GM19452 (cell line): Measurements from ENCODE around the gene CSPG4.
"Not testable (repeated sequence)": the region's sequence is repeated elsewhere in the genome, so short reads cannot be mapped to it uniquely, and the experiment has no call there.

Experiments used
- ATAC-seq: cut with Tn5 transposase; IDR thresholded peaks from one replicate; pipeline ENCODE4 v1.9.1; 2021; ENCODE audit not compliant: unreplicated experiment

The CSPG4 gene

DNA sequence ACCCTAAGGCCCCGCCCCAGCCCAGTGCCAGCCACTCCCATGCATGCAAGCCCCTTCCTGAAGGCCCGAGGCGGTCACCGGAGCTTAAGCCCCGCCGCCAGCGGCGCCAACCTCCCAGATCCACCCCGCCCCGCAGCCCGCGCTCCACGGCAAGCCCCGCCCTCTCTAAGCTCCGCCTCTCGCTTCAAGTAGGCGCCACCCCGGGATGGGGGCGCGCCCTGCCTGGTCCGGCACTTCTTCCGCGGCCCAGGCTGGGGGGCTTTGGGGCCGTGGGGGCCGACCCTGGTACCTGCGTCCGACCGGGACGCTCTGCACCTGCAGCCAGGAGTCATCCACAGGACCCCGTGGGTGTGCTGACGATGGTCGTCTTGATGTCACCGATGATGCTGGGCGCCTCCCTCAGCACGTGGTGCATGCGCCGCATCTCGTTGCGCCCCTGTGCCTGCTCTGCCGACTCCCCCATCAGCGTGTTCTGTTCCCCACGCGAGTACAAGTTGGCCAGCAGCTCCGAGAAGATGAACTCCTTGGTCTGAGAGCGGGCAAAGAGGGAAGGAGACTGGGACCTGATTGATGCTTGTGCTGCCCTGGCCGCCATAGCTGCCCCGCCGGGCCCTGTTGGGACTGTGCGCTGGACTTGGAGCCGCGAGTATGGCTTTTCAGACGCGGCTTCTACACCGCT lies 26.1 kb upstream of the CSPG4 start:
- peak; percentile 93 for ATAC-seq

DNA sequence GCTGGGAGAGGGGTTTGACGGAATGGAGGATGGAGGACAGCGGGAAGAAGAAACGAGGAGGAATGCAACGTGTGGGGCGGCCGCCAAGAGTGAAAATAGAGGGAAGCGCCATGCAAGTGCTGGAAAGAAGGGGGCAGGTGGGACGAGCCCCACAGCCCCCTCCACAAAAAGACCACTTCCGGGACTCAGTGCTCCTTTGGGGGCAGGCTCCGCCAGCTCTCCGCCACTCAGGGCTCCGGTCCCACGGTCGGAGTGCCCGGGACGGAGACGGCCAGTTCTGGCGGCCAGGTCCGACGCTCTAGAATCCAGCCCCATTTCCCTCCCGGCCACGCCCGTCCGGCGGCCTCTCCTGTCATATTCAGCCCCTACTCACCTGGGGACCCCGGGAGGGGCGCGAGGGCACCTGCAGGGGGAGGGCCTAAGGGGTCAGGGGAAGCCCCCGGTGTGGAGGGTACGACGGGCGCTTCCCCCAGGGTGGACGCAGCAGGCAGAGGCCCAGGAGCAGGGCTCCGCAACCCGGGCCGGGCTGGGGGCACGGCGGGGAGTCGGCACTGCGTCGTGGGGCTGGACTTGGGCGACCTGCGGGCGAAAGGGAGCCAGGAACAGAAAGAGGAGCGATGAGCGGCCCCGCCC lies 25.5 kb upstream of the CSPG4 start:
- ATAC-seq = no peak

DNA sequence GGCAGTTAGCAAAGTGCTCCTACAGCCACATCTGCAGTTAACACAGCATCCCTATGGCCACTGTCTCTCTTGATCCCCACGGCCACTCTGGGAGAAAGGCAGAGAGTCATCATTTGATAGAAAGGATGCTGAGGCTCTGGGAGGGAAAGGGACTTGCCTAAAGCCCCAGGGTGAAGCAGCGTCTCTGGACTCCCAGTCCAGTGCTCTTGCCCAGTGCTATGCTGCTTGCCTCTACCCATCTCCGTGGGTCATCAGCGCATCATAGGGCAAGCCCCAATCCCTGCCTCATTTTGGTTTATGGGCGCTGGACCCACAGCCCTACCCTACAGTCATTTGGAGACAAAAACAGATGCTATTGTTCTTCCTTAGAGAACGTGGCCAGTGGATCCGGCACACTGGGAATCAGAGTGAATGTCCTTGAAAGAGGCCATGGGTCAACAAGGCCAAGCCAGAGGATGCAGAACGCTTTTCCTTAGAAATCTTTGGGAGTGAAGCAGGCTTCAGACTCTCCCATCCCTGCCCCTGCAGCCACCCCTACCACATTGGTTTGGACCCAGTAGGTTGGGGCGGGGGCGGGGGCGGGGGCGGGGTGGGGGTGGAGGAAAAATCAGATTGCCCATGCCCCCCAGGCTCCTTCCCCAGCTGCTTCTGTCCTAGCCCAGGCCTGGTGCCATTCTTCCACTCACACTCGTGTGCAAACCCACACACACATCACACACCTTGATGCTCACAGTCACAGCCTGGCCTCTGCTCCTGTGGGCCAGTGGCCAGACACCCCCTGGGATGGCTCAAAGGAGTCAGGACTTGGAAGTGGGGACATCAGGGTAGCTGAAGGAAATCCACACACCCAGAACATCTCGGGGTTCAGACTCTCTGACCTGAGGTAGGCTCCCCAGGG lies 24.7 kb upstream of the CSPG4 start:
- ATAC-seq = not testable (repeated sequence)

DNA sequence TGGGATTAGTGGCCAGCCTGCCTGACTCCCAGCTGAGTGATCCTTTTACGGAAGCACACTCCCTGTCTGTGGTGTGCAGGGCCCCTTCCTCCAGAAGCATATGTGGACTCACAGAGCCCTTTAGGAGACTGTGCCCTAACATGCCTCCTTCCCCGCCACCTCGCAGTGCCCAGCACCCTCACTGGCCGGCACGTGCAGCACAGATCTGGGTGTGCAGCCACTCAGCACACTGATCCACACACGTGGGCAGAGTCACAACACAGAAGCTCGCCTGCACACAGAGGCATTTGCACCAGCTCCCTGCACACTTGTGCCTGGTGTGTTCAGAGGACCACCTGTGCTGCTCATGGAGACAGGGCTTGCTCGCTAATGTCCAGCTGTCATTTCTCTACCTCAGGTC lies 23.6 kb upstream of the CSPG4 start:
- ATAC-seq = no peak

DNA sequence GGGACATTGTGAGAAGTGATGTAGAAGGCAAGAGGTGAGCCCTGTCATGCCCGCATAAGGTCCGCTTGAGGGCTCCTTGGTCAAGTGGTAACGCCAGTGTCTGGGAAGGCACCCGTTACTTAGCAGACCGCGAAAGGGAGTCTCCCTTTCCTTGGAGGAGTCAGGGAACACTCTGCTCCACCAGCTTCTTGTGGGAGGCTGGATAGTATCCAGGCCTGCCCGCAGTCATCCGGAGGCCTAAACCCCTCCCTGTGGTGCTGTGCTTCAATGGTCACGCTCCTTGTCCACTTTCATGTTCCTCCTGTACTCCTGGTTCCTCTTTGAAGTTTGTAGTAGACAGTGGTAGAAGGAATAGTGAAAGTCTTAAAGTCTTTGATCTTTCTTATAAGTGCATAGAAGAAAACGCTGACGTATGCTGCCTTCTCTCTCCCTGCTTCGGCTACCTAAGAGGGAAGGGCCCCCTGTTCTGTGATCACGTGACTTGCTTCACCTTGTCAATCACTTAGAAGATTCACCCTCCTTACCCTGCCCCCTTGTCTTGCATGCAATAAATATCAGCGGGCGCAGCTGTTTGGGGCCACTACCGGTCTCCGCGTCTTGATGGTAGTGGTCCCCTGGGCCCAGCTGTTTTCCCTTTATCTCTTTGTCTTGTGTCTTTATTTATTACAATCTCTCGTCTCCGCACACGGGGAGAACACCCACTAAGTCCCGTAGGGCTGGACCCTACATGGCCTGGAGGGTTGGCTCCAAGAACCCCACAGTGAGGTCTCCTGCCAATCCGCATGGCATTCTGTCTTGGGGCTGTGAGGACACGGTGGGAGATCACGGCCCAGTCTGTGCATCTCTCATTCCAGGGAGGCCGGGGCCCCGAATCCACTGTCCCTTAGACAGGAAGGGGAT lies 22.5 kb upstream of the CSPG4 start:
- ATAC-seq = not testable (repeated sequence)

DNA sequence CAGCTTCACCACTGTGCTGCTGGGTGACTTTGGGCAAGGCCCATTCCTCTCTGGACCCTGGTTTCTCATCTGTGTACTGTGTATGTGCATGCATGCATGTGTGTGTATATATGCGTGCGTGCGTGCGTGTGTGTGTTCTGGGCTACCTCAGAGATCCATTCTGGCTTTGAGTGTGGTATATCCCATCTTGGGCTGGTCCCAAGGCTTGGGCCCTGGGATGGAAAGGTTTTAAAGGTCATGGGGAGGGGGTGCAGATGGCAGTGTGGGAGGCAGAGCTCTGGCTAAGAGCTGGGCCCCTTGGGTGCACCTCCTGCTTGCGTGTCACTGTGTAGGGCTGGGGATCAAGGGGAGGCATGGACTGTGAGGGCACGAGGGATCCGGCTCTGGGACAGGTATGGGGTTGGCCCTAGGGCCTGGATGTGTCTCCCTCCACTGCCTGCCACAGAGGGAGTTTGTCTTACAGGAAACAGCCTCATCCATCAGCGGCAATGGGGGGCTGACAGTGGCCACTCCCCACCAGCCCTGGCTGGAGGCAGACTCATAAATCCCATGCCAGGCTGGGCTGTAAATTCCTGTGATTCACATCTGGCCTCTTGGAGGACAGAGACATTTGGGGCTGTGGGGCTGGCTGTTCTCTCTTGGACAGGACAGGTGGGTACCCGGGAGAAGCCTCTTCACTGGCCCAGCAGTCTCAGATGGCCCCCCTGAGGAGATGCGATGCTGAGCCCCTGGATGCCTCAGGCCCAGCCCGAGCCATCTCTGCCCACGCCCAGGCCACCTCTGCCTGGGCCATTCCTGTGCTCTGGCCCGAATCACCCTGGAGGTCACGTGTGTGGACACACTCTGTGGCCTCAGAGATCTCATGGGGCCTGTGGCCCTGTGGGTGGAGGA lies 21.4 kb upstream of the CSPG4 start:
- no peak for ATAC-seq

DNA sequence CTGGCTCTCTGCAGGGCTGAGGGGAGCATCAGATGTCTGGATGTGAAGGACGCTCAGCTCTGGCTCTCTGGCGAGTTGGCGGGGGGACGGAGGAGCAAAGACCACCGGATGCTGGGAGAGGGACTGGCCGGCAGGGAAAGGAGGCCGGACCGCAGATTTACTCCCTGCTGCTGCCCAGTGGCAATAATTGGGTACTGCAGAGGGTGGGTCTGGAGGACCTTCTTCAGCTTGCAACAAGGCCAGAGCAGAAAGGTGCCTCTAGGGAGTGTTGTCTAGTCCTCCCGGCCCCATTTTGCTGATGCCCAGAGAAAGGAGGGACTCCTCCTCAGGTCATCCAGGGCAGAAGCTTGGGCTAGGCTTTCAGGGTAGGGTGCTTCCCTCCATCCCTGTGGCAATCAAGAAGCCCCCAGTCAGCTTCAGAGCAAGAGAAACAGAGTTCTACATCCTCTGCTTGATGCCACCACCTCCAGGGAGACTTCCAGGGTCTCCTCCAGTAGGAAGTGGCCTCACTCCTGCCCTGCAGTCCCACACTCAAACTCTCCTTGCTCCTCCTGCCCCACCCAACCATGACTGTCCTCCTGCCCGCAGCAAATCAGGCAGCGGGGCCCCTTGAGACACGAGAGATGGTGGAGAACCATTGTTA lies 20.3 kb upstream of the CSPG4 start:
- ATAC-seq = no peak

DNA sequence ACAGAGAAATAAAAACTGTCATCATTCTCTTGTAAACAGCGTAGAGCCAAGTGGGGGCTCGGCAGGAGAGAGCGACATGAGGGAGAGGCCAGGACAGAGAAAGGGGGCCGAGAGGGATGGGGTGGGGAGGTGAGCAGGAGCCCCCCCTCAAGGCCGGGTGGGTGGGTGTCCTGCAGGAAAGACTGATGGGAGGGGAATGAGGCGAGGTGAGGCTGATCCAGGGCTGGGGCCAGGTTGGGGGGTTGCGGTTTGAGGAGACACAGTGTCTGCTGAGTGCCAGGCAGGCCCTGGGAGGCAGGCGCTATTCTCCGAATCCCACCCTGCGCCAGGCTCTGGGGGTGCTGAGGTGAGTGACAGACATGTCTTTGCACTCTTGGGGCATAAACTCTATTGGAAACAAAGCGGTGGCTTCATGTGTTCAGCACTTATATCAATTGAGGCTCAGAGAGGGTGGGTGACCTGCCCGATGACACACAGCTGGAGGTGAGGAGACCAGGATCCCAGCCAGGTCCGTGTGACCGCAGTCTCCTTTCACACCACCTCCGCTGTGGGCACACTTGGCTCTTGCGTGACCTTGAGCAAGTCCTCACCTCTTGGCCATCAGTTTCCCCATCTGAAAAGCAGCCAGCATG lies 19.6 kb upstream of the CSPG4 start:
- no peak for ATAC-seq

DNA sequence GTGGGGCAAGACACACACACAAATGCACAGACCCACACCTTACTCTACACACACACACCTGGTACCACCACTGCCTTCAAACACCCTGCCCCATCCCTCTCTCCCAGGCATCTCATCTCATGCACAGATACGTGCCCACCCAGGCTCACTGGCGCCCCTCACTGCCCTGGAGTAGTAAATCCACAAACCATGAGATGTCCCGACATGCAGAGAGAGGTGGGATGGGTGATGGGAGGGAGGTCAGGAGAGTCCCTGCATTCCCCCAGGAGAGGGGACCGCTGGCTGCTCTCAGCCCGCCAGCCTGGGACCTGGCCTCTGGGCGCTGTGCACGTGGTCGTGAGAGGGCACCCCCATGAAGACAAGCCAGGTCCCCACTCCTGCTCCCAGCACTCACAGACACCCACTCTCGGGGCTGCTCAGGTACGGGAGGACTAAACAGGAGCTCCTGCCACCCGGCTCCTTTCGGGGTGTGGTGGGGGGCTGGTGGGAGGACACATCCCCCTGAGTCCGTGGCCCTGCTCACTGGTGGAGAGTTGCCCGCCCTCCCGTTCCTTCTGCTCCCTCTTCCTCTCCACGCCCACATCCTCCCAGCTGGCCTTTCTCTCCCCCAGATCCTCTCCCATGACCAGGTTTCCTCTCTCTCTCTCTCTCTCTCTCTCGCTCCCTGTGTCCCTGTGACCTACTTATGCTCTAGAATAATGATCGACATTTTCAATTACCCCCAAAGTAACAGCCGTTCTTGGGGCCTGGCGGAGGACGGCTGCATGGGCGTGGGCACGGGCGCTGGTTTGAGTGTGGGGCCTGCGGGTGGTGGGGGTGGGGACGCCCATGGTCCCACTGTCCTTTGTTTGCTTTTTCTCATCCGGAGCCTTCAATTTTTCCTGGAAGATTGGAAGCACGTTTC lies 18.9 kb upstream of the CSPG4 start:
- ATAC-seq = no peak

DNA sequence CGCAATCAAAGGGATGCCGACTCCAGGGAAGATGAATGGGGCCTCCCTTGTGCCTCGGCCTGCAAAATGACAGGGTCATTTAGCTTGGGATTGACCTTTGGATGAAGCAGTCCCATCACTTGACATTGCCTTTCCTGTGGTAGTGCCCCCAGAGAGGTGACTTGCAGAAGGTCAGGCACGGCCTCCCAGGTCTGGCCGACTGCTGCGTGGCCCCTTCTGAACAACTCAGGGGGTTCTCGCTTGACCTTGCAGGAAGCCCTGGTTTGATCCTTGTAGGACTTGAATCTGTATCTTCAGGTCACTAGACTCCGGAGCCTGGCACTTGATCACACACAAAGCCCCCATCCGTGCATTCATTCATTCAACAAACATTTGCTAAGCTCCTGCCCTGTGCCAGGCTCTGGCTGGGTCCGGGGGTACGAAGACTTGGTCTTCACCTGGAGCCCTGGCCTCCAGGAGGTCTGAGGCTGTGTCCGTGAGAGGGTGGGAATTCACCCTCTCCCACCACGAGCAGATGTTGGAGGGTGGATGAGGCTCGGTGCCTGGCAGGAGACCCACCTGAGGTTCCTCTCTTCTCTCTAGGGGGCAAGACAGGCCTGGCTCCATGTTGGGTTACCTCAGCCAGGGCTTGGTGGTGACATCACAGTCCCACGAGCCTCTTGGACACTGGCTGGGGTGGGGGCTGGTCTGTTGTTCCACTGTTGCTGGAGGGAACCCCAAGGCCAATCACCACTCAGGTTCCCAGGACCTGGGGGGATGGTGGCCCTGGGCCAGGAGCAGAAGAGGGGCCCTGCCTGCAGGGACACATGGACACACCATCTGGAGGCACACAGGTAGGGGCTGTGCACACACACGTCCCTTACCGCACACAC lies 18.0 kb upstream of the CSPG4 start:
- ATAC-seq = not testable (repeated sequence)

DNA sequence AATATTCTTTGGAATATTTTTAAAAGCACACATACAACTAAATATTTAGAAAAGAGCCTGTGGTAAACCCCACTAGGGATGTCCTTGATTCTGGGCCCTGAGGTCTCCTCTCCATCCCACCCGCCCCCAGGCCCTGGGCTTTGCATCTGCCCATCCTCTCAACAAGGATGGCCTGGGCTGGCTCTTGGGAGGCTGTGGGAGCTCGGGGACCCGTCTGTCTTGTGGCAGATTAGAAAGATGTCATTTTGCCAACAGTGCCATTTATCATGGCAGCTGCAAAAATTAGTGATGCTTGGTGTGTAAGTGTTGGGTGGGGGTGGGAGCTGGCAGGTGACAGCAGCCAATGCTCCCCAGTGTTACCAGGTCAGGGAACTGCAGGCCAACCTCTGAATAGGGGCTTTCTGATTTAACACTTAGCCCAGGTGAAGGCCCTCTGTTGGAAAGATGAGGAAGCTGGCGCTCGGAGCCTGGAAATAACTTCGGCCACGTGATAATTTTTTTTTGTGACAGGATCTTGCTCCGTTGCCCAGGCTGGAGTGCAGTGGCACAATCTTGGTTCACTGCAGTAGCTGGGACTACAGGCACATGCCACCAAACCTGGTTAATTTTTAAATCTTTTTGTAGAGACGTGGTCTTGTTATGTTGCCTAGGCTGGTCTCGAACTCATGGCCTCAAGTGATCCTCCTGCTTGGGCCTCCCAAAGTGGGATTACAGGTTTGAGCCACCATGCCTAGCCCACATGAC lies 16.9 kb upstream of the CSPG4 start:
- no peak for ATAC-seq

DNA sequence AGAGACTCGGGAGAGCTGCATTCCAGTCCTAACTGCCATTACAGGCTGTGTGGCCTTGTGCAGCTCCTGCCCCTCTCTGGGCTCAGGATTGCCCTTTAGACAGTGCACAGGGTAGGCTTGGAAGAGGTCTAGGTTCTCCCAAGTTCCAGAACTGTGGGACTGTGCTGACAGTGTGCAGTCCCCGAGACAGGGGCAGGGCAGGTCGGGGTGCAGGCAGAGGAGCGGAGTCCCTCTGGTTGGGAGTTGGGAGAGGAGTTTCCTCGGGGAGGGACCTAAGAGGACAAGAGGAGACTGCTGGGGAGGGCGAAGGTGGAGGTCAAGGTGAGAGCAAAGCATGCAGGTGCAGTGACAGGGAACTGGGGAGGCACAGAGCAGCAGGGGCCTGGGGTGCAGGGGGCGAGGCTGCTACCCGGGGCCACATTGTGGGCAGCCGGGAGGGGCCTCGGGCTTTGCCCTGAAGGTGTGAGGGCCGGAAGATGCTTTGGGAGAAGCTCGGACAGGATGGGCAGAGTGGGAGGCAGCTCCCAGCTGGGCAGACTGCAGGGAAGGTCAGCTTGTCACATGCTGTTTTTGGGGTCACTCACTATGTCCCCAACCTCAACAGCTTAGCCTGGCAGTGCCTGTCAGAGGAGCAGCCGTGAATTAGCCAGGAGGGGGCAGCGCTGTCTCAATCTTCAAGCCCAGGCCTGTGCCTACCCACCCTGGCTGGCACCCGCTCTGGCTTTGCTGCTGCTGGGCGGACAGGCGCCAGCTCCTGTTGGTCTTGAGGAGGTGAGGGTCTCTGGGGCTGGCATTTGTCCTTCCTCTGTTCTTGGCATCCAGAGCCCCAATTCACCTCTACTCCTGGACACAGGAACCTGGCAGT lies 15.4 kb upstream of the CSPG4 start:
- no peak for ATAC-seq

DNA sequence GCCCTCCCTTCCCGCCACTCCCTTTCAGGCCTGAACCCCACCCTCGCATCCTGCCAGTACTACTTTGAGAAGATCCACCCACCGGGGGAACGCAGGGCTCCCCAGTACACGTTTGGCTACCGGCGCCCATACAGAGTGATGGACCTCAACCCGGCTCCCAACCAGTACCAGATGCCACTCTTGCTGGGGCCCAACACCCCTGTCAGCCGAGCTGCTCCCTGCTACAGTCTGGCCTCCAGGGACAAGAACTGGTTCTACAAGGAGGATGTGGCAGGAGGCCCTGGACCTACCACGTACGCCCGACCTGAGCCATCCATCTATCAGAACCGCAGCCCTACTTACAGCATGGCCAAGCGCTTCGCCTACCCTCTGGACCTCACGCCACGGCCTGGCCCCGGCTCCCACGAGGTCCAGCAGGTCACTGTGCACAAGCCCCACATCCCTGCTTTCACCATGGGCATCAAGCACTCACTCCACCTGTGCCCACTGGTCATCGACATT lies 14.4 kb upstream of the CSPG4 start:
- ATAC-seq = no peak

DNA sequence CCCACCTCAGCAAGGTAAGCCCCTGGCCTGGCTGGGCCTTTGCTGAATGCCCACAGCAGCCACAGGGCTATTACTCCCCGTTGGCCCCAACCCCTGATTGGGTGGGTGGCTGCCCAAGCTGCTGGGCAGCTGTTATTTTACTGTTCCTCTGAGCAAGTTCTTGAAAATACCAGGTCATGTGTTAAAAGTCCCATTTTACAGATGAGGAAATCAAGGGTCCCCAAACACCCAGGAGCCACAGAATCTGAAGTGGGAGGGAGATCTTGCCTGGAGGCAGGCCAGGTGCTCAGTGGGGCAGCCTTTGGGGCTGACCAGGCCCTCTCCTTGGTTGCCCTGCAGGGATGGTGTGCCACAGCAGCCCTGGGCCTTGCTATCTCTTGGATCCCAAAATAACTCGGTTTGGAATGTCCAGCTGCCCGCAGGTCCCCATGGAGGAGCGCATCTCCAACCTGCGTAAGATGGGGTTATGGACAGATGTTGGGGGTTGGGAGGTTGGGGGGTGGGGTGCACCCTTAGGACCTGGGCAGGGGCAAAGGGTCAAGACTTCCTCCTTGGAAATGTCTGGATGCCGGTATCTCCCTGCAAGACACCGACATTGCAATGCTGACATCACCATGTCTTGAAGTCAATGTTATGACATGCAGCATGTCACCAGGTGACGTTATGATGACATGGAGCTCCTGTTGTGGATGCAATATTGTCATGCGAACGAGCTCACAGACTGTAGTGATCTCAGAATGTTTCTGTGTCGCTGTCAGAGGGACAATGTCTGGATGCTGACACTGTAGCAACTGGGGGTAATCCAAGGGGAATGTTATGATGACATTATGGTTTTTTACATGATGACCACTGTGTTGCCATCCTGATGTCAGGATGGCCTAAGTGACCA lies 13.3 kb upstream of the CSPG4 start:
- ATAC-seq = no peak
